GM12874 (cell line): ENCODE data around the gene ARX.

Experiments
- CTCF ChIP-seq: IDR thresholded peaks from 2 replicates; pipeline ENCODE4 v1.5.1; 2011; ENCODE audit warnings: low read depth, mild to moderate bottlenecking, control low read depth, low read length, moderate library complexity; ENCODE audit not compliant: insufficient read depth

Gene ARX

DNA sequence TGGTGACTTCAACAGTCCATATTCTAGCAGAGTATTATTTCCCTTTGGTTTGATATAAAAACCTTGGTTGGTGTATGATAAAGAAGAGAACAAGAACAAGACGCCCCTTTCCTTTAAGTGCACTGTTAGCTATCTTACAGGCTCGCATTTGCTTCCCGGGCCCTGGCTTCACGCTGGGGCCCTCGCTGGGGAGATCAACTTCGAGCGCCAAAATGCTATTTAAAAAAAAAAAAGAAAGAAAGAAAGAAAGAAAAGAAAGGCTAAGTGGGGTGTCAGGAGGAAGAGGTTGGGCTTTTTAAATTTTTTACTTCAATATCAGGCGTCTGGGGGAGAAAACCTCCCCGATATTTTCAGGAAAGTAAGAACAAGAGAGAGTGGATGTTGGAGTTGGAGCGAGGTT, 11.7 kb downstream of the ARX start:
- no peak for TF ChIP-seq CTCF

- no peak for TF ChIP-seq CTCF
Measured at GRCh38 chrX:25003066-25003849, 12.5 kb downstream of the ARX start.

DNA sequence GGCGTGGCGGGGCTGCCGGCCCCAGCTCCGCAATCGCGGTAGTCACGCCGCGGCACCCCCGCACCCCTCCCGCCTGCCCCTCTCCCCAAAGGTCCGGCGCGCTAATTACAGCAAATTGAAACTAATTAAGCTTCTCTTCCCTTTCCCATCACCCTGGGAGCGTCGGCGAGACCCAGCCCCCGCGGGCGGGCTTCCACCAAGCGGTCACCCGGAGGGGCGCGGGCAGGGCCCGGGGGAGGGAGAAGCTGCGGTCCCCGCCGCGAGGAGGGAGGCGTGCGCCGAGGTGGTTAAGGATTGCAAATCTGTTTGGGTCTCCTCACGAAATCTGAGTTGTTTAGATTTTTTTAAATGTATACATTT, 13.1 kb downstream of the ARX start:
- no peak for TF ChIP-seq CTCF

DNA sequence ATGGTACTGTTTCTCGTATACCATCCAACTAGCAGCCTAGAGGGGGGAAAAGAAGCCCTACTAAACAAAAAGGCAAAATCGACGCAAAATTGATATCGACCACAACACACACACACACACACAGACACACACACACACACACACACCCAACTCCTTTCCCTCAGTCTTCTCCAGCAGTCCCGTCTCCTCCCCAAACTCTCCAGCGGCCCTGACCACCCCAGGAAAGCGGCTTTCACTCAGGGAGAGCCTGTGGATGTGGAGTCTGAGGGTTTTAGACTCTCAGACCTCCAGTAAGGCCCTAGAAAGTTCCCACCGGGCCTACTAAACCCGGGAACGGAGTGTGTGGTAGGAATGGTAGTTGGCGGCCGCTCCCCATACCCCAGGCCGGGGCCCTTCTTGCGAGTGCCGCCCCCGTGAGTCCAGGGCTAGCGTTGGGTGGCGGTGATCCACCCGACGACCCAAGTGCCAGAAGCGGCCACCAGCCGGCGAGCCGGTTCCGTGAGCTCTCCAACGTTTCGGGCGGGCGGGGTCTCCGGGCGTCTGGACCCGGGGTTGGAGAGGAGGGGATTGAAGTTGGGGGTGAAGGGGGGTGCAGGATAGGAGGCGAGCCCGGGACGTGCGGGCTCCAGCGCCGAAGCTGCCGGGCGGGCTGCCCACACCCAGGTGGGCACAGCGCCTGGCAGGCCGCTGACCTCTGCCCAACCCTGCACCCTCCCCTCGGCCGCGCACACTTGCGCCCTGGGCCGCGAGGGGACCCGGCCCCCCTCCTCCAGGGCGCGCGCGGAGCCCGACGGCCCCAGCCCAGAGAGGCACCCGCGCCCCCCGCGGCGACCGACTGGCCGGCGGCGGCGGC, 13.7 kb downstream of the ARX start:
- no peak for TF ChIP-seq CTCF

DNA sequence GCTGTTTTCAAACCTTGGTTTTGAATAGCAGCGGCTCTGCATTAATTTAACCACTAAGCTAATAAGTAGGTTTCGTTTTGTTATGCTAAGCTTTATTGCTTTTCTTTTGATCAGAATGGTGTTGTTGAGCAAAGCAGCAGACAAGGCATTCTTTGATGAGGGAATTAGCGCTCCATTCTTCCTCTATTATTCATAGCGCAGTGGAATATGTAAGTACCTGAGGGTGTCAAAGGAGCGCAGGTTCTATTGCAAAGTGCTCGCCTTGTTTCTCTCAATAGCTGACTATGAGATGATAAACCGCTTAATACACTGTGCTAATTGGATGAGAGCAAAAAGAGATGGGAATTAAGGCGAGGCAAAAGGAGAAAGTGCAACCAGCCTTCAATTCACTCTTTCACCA, 16.3 kb downstream of the ARX start:
- TF ChIP-seq CTCF: no peak

DNA sequence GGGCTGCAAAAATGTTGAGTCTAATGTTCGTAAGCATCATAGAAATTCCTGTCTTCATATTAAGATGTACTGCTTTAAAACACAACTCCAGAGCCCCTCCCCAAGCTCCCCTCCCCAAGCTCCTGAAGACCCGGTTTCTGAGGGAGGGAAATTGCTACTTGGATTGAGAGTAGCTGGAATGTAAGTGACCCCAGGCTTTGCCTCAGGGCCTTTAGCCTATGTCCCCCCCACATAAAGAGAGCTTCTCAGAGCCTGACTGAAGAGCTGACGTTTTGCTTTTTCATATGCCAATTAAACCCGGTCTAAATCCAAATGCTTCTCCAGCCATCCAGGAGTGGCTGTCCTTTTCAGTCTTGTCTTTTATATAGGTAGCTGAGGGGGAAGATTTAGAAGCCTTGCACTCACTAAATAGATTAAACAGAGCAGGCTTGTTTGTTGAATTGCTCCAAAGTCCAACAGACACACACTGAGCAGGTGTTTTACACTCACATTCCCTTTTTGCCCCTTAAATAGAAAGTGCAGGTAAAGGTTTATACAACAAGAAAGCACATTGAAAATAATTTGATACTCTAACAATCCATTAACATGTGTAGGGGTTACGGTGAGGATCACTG, 19.6 kb downstream of the ARX start:
- TF ChIP-seq CTCF: no peak

GRCh38 chrX:24993879-24994278, 21.9 kb downstream of the ARX start:
- TF ChIP-seq CTCF: no peak
